Endothelial cell of umbilical vein (primary cell): ENCODE data around the gene EDAR. TPM values are rescaled to one million over a fixed set of nuclear protein-coding genes. Genes with fewer than 3 reads are reported as not detected.

Experiments used
- BruUV-seq: library from RNA; stranded (reverse); fragments of 400-500 nt; replicated peaks from 2 replicates; lab custom pipeline; 2021; lab: Mats Ljungman, UMichigan
- CTCF ChIA-PET: fragments of 300-600, 350-600 bp; sonication (Branson Sonifier 250); formaldehyde crosslinking; loops from one replicate; lab custom pipeline; 2021; ENCODE audit warnings: antibody characterized with exemption, inconsistent platforms; lab: Charles Lee
- POLR2A ChIA-PET: fragments of 300-600, 350-600 bp; sonication (Branson Sonifier 250); formaldehyde crosslinking; loops from one replicate; lab custom pipeline; 2021; ENCODE audit warnings: antibody characterized with exemption, inconsistent platforms; lab: Charles Lee
- DNase-seq: peaks from one replicate; pipeline ENCODE4 v3.0.0-alpha.2; 2011; ENCODE audit warnings: low read depth, low spot score
- FAIRE-seq: peaks from 2 replicates; lab custom pipeline; 2011; peaks lifted over from hg19 to GRCh38; lab: Jason Lieb, UNC
- H2AFZ ChIP-seq: 2 replicates; pipeline ENCODE4 v1.6.0; 2012; ENCODE audit warnings: low read depth, low read length, control low read depth, inconsistent platforms
- H3K27ac ChIP-seq: 2 replicates; pipeline ENCODE4 v1.5.1; 2011; ENCODE audit warnings: low read depth, mild to moderate bottlenecking, control low read depth, low read length, moderate library complexity; ENCODE audit not compliant: insufficient read depth
- H3K27me3 ChIP-seq, 2 experiments: 2 replicates each; pipeline versions ENCODE4 v1.6.0 to v1.6.1; 2011; ENCODE audit warnings: low read length in 2 of 2, mixed read lengths in 1 of 2; ENCODE audit not compliant: control insufficient read depth in 2 of 2, insufficient read depth in 2 of 2
- H3K36me3 ChIP-seq, 2 experiments: 2 replicates in 1 of 2; 3 replicates in 1 of 2; pipeline ENCODE4 v1.5.1; 2011; ENCODE audit warnings: low read length in 2 of 2, mild to moderate bottlenecking in 1 of 2, moderate library complexity in 1 of 2; ENCODE audit not compliant: control insufficient read depth in 2 of 2, insufficient read depth in 2 of 2; ENCODE audit errors: extremely low read depth in 1 of 2
- H3K4me1 ChIP-seq: 3 replicates; pipeline ENCODE4 v1.5.1; 2011; ENCODE audit warnings: mild to moderate bottlenecking, low read length; ENCODE audit not compliant: control insufficient read depth, insufficient read depth; ENCODE audit errors: extremely low read depth
- H3K4me2 ChIP-seq: 2 replicates; pipeline ENCODE4 v1.6.1; 2011; ENCODE audit warnings: low read length, control low read depth, mixed read lengths; ENCODE audit not compliant: insufficient read depth
- H3K4me3 ChIP-seq, 3 experiments: fragments of 200-600 bp in 1 of 3; sonication (generic), shearing (Covaris generic) in 1 of 3; replicated peaks in 1 of 3; 2 replicates each; pipeline ENCODE4 v1.5.1; 2011 to 2016; ENCODE audit warnings: control low read depth in 3 of 3, low read length in 3 of 3, mild to moderate bottlenecking in 2 of 3, inconsistent platforms in 1 of 3, low read depth in 1 of 3, moderate library complexity in 1 of 3; ENCODE audit not compliant: insufficient read depth in 1 of 3
- H3K79me2 ChIP-seq: 2 replicates; pipeline ENCODE4 v1.6.0; 2012; ENCODE audit warnings: low read length, inconsistent platforms; ENCODE audit not compliant: control insufficient read depth, insufficient read depth
- H3K9ac ChIP-seq: replicated peaks from 2 replicates; pipeline ENCODE3; 2011; ENCODE audit warnings: low read length, control low read depth; ENCODE audit not compliant: insufficient read depth; ENCODE audit errors: extremely low read depth
- H3K9me1 ChIP-seq: replicated peaks from 3 replicates; pipeline ENCODE4 v1.6.0; 2011; ENCODE audit warnings: mild to moderate bottlenecking, low read length; ENCODE audit not compliant: control insufficient read depth, insufficient read depth; ENCODE audit errors: extremely low read depth
- H3K9me3 ChIP-seq: replicated peaks from 2 replicates; pipeline ENCODE4 v1.5.1; 2012; ENCODE audit warnings: low read length, inconsistent platforms; ENCODE audit not compliant: control insufficient read depth, insufficient read depth
- H4K20me1 ChIP-seq: replicated peaks from 2 replicates; pipeline ENCODE3; 2011; ENCODE audit warnings: mild to moderate bottlenecking, low read length; ENCODE audit not compliant: control insufficient read depth, insufficient read depth; ENCODE audit errors: extremely low read depth
- EZH2 ChIP-seq: IDR thresholded peaks from 2 replicates; pipeline ENCODE4 v1.6.1; 2012; ENCODE audit warnings: borderline replicate concordance, low read depth, mild to moderate bottlenecking, moderate library complexity, low read length, inconsistent platforms; ENCODE audit not compliant: severe bottlenecking
- FOS ChIP-seq: IDR thresholded peaks from 2 replicates; pipeline ENCODE4 v1.6.1; 2011; ENCODE audit warnings: mild to moderate bottlenecking, low read length, moderate library complexity, borderline replicate concordance; ENCODE audit not compliant: insufficient read depth
- GATA2 ChIP-seq: IDR thresholded peaks from 2 replicates; pipeline ENCODE4 v1.7.0; 2011; ENCODE audit warnings: low read depth, mild to moderate bottlenecking, moderate library complexity, mixed read lengths, low read length; ENCODE audit not compliant: insufficient read length, insufficient read depth
- JUN ChIP-seq: IDR thresholded peaks from 2 replicates; pipeline ENCODE4 v1.6.1; 2011; ENCODE audit warnings: borderline replicate concordance, low read depth; ENCODE audit not compliant: insufficient read length, insufficient read depth
- MYC ChIP-seq: IDR thresholded peaks from one replicate; pipeline ENCODE4 v1.6.1; 2011; ENCODE audit warnings: mild to moderate bottlenecking, low read depth, low read length
- POLR2A ChIP-seq: IDR thresholded peaks from 2 replicates; pipeline ENCODE4 v1.6.1; 2012; ENCODE audit warnings: low read depth, mild to moderate bottlenecking, control low read depth, low read length
- POLR2AphosphoS5 ChIP-seq: IDR thresholded peaks from 2 replicates; pipeline ENCODE4 v1.6.1; 2012; ENCODE audit warnings: low read depth, mild to moderate bottlenecking, control low read depth, low read length, moderate library complexity; ENCODE audit not compliant: insufficient read depth
- dilution Hi-C: fragments of 300-500 bp; cut with MboI; formaldehyde crosslinking; loops from one replicate; pipeline ENCODE4 v1.15.0; 2019; ENCODE audit warnings: low sequenced_read_pairs; ENCODE audit not compliant: extremely low pct_ligation_motif_present
- intact Hi-C: fragments of 100-400 bp; cut with micrococcal nuclease; formaldehyde crosslinking; loops from one replicate; pipeline ENCODE4 v1.10.0; 2022
- polyA plus RNA-seq, 4 experiments: library from polyadenylated mRNA; depleted of rRNA in 3 of 4; stranded (reverse) in 3 of 4; unstranded in 1 of 4; fragments of >200 nt; gene quantifications; 2 replicates each; pipeline versions ENCODE4 v1.2.1 to v1.2.3, GENCODE V29; 2011 to 2012; ENCODE audit warnings: missing spikeins in 1 of 4
- total RNA-seq: library from RNA; stranded (reverse); gene quantifications from 2 replicates; pipeline ENCODE4 v1.2.3, GENCODE V29; 2021
- TF ChIP-seq, protein P1 (sequence below): IDR thresholded peaks from 2 replicates; pipeline ENCODE4 v1.6.1; 2011; ENCODE audit not compliant: insufficient read depth, insufficient read length
- TF ChIP-seq, protein P2 (sequence below), 2 donors: IDR thresholded peaks; 1 replicate in 1 of 2; 2 replicates in 1 of 2; pipeline ENCODE4 v1.5.1; 2011; ENCODE audit warnings: low read length in 2 of 2, mild to moderate bottlenecking in 2 of 2, moderate library complexity in 2 of 2, control low read depth in 1 of 2, inconsistent platforms in 1 of 2, low read depth in 1 of 2; ENCODE audit not compliant: insufficient read depth in 1 of 2; ENCODE audit errors: extremely low read depth in 1 of 2

The EDAR gene
- total and polyA plus RNA-seq, 2 donors (not counting 3 experiments of a cell fraction or from before 2014, with no cell fraction given) = not detected

DNA sequence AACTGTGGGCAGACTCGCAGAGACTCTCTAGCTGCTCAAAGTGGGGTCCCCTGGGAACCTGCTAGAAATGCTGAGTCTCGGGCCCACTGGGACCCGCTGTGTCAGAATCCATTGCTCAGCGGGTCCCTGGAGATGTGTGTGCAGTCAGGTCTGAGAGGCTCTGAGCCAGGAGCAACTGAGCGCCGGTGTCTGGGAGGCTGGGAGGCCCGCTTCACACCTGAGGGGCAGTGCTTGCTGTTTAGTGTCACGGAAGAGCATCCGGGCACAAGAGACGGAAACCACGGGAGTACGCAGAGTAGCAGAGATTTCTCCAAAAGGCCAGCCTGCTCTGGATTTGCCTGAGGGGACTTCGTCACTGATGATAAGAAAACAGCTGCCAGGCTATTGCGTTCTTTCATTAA is 70.1 kb downstream of the EDAR start:
- Histone ChIP-seq H3K36me3 (no peaks in the 10 kb centered on the region), H3K4me1 (no peaks in the 10 kb centered on the region), H3K9me3 (no peaks in the 10 kb centered on the region), H4K20me1 (no peaks in the 10 kb centered on the region), H3K27me3 (no peaks in the 10 kb centered on the region), H3K9ac (no peak overlapping the region), H2AFZ (no peak overlapping the region), H3K79me2 (no peaks in the 10 kb centered on the region), H3K4me2 (no peak overlapping the region), H3K27ac (no peak overlapping the region), H3K4me3 (no peak overlapping the region), H3K9me1 (no peaks in the 10 kb centered on the region)
- no TSS peak for BruUV-seq
- TF ChIP-seq, protein P1, sequence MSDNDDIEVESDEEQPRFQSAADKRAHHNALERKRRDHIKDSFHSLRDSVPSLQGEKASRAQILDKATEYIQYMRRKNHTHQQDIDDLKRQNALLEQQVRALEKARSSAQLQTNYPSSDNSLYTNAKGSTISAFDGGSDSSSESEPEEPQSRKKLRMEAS = no peak
- TF ChIP-seq MYC = no peak
- no peak for TF ChIP-seq POLR2A
- ChIA-PET POLR2A (no interaction called here), CTCF (interaction anchor here (4.4 kb wide), 1 partner anchor 9 kb away, joined by 23 read pairs; no protein-coding TSS in a partner anchor)
- FAIRE-seq = no peak
- intact Hi-C loops = no loop called here
- no peak for DNase-seq
- dilution Hi-C loops = no loop called here

DNA sequence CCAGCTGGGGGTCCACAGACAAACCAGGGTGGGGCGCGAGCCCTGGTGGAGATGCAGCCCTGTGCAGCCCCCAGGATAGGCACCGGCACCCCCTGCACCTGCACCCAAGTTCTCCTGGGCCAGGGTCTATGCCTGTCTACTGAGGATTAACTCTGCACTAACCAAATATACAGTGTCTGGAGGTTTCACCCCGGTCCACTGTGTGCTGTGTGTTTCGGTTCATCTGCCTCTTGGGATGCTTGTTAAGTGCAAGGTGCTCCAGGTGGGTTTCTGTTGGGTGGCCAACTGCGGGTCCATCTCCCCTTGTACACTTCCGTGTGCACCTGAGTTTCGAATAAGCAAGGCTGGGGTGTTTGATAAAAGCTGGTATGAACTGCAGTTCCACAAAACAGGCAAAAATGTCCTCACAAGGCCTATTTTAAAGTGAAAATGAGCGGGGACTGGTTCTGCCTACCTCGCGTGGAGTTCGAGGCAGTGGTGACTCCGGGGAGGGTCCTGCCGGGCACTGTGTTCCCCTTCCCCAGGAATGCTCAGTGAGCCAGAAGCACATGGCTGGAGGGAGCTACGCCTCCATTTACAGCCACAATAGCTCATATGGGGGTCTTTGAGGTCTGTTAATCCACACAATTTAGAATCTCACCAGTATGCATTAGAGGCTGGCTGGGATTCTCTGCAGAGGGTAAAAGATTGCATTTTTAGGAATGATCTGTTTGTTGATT is 70.7 kb downstream of the EDAR start:
- no peaks in the 10 kb centered on the region for H3K27me3 ChIP-seq
- no peak overlapping the region for H3K4me2 ChIP-seq
- no peak overlapping the region for H3K4me3 ChIP-seq
- no peaks in the 10 kb centered on the region for H3K9me3 ChIP-seq
- DNase-seq = no peak
- no peaks in the 10 kb centered on the region for H3K36me3 ChIP-seq
- no peak for TF ChIP-seq POLR2AphosphoS5
- TF ChIP-seq, protein P2, sequence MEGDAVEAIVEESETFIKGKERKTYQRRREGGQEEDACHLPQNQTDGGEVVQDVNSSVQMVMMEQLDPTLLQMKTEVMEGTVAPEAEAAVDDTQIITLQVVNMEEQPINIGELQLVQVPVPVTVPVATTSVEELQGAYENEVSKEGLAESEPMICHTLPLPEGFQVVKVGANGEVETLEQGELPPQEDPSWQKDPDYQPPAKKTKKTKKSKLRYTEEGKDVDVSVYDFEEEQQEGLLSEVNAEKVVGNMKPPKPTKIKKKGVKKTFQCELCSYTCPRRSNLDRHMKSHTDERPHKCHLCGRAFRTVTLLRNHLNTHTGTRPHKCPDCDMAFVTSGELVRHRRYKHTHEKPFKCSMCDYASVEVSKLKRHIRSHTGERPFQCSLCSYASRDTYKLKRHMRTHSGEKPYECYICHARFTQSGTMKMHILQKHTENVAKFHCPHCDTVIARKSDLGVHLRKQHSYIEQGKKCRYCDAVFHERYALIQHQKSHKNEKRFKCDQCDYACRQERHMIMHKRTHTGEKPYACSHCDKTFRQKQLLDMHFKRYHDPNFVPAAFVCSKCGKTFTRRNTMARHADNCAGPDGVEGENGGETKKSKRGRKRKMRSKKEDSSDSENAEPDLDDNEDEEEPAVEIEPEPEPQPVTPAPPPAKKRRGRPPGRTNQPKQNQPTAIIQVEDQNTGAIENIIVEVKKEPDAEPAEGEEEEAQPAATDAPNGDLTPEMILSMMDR (IDR thresholded peaks at IDR 0.05; ENCODE audit: extremely low read depth in 1 of 2, insufficient read depth in 1 of 2, low read depth in 1 of 2, low read length in 2 of 2) = no peak
- no peak for TF ChIP-seq POLR2A
- TF ChIP-seq, protein P1 = no peak
- TF ChIP-seq MYC = no peak
- TF ChIP-seq JUN = no peak
- TF ChIP-seq GATA2 = no peak
- TF ChIP-seq FOS = no peak
- no peak for TF ChIP-seq EZH2
- H3K9me1 ChIP-seq = no peaks in the 10 kb centered on the region
- no peak overlapping the region for H2AFZ ChIP-seq
- H3K27ac ChIP-seq = no peak overlapping the region
- no peaks in the 10 kb centered on the region for H3K4me1 ChIP-seq
- ChIA-PET POLR2A (no interaction called here), CTCF (interaction anchor here (4.4 kb wide), 1 partner anchor 10 kb away, joined by 23 read pairs; no protein-coding TSS in a partner anchor)
- H4K20me1 ChIP-seq = no peaks in the 10 kb centered on the region
- H3K79me2 ChIP-seq = no peaks in the 10 kb centered on the region
- dilution Hi-C loops (no loop called here), intact Hi-C loops (no loop called here)
- no TSS peak for BruUV-seq
- no peak for FAIRE-seq
- no peak overlapping the region for H3K9ac ChIP-seq
